ENCODE results near the gene SFI1.
"Not testable (repeated sequence)": the region's sequence is repeated elsewhere in the genome, so short reads cannot be mapped to it uniquely, and the experiment has no call there.

Gene SFI1

GRCh38 chr22:31492151-31492550 lies 4.2 kb upstream of the SFI1 start:
- H3K27me3 ChIP-seq (ENCODE audit: control insufficient read depth, insufficient read depth, low read length): no peaks in the 10 kb centered on the region
- no CpG with 5 or more reads among the region's 3 CpGs for WGBS (ENCODE audit: insufficient coverage, insufficient read length)
- no peak for DNase-seq (ENCODE audit: low read depth, low spot score)
- no peaks in the 10 kb centered on the region; the same call in 1 of the 2 replicates for H3K36me3 ChIP-seq (ENCODE audit: control insufficient read depth, insufficient read depth, low read length)
- H3K4me1 ChIP-seq (ENCODE audit: control insufficient read depth, insufficient read depth, low read length): no peaks in the 10 kb centered on the region
- H3K27ac ChIP-seq (ENCODE audit: low read length): no peak overlapping the region
- no peak overlapping the region for H3K4me3 ChIP-seq (ENCODE audit: low read length)
- H3K9me3 ChIP-seq (ENCODE audit: control insufficient read depth, insufficient read depth, low read length): no peaks in the 10 kb centered on the region

GRCh38 chr22:31493355-31493754 lies 3.0 kb upstream of the SFI1 start:
- H3K4me3 ChIP-seq (ENCODE audit: low read length); H3K9me3 ChIP-seq (ENCODE audit: control insufficient read depth, insufficient read depth, low read length); DNase-seq (ENCODE audit: low read depth, low spot score); H3K27me3 ChIP-seq (ENCODE audit: control insufficient read depth, insufficient read depth, low read length); H3K4me1 ChIP-seq (ENCODE audit: control insufficient read depth, insufficient read depth, low read length); H3K36me3 ChIP-seq (ENCODE audit: control insufficient read depth, insufficient read depth, low read length); H3K27ac ChIP-seq (ENCODE audit: low read length): not testable (repeated sequence)
- no CpG with 5 or more reads among the region's 5 CpGs for WGBS (ENCODE audit: insufficient coverage, insufficient read length)

GRCh38 chr22:31495343-31495742 lies 993 bp upstream of the SFI1 start:
- Histone ChIP-seq H3K4me1 (ENCODE audit: control insufficient read depth, insufficient read depth, low read length) (no peaks in the 10 kb centered on the region), H3K27ac (ENCODE audit: low read length) (no peak overlapping the region), H3K27me3 (ENCODE audit: control insufficient read depth, insufficient read depth, low read length) (no peaks in the 10 kb centered on the region), H3K36me3 (ENCODE audit: control insufficient read depth, insufficient read depth, low read length) (no peaks in the 10 kb centered on the region), H3K4me3 (ENCODE audit: low read length) (no peak overlapping the region), H3K9me3 (ENCODE audit: control insufficient read depth, insufficient read depth, low read length) (no peaks in the 10 kb centered on the region)
- WGBS (ENCODE audit: insufficient coverage, insufficient read length): no CpG with 5 or more reads among the region's 15 CpGs
- no peak for DNase-seq (ENCODE audit: low read depth, low spot score)

GRCh38 chr22:31496735-31497146 lies 405 bp downstream of the SFI1 start:
- Histone ChIP-seq H3K36me3 (ENCODE audit: control insufficient read depth, insufficient read depth, low read length) (no peaks in the 10 kb centered on the region), H3K27ac (ENCODE audit: low read length) (no peak overlapping the region)
- WGBS (ENCODE audit: insufficient coverage, insufficient read length): no CpG with 5 or more reads among the region's 30 CpGs

GRCh38 chr22:31497148-31497938 lies 1.0 kb downstream of the SFI1 start:
- H3K4me3 ChIP-seq (ENCODE audit: low read length): peak overlapping the region; percentile 53; the same call in 1 of the 2 replicates

More at GRCh38 chr22:31496735-31497146, 405 bp downstream of the SFI1 start:
- DNase-seq (ENCODE audit: low read depth, low spot score): no peak
- Histone ChIP-seq H3K4me3 (ENCODE audit: low read length) (peak overlapping the region; percentile 53), H3K9me3 (ENCODE audit: control insufficient read depth, insufficient read depth, low read length) (no peaks in the 10 kb centered on the region), H3K27me3 (ENCODE audit: control insufficient read depth, insufficient read depth, low read length) (no peaks in the 10 kb centered on the region), H3K4me1 (ENCODE audit: control insufficient read depth, insufficient read depth, low read length) (no peaks in the 10 kb centered on the region)

GRCh38 chr22:31501738-31502137 lies 5.4 kb downstream of the SFI1 start:
- no peak for DNase-seq (ENCODE audit: low read depth, low spot score)
- Histone ChIP-seq H3K4me3 (ENCODE audit: low read length) (no peak overlapping the region), H3K27me3 (ENCODE audit: control insufficient read depth, insufficient read depth, low read length) (no peaks in the 10 kb centered on the region), H3K36me3 (ENCODE audit: control insufficient read depth, insufficient read depth, low read length) (no peaks in the 10 kb centered on the region), H3K9me3 (ENCODE audit: control insufficient read depth, insufficient read depth, low read length) (no peaks in the 10 kb centered on the region), H3K27ac (ENCODE audit: low read length) (no peak overlapping the region), H3K4me1 (ENCODE audit: control insufficient read depth, insufficient read depth, low read length) (no peaks in the 10 kb centered on the region)
- WGBS (ENCODE audit: insufficient coverage, insufficient read length): no CpG with 5 or more reads among the region's 2 CpGs

More at GRCh38 chr22:31497148-31497938, 1.0 kb downstream of the SFI1 start:
- no CpG with 5 or more reads among the region's 10 CpGs for WGBS (ENCODE audit: insufficient coverage, insufficient read length)
- Histone ChIP-seq H3K9me3 (ENCODE audit: control insufficient read depth, insufficient read depth, low read length) (no peaks in the 10 kb centered on the region), H3K27me3 (ENCODE audit: control insufficient read depth, insufficient read depth, low read length) (no peaks in the 10 kb centered on the region), H3K27ac (ENCODE audit: low read length) (no peak overlapping the region), H3K4me1 (ENCODE audit: control insufficient read depth, insufficient read depth, low read length) (no peaks in the 10 kb centered on the region), H3K36me3 (ENCODE audit: control insufficient read depth, insufficient read depth, low read length) (no peaks in the 10 kb centered on the region)
- DNase-seq (ENCODE audit: low read depth, low spot score): no peak

- H3K36me3 ChIP-seq (ENCODE audit: control insufficient read depth, insufficient read depth, low read length): no peaks in the 10 kb centered on the region
These were observed 7.1 kb downstream of the SFI1 start for GRCh38 chr22:31503211-31503964.

GRCh38 chr22:31504282-31504681 lies 7.9 kb downstream of the SFI1 start:
- Histone ChIP-seq H3K27me3 (ENCODE audit: control insufficient read depth, insufficient read depth, low read length) (no peaks in the 10 kb centered on the region), H3K9me3 (ENCODE audit: control insufficient read depth, insufficient read depth, low read length) (no peaks in the 10 kb centered on the region), H3K36me3 (ENCODE audit: control insufficient read depth, insufficient read depth, low read length) (no peaks in the 10 kb centered on the region), H3K4me3 (ENCODE audit: low read length) (no peak overlapping the region), H3K4me1 (ENCODE audit: control insufficient read depth, insufficient read depth, low read length) (no peaks in the 10 kb centered on the region), H3K27ac (ENCODE audit: low read length) (no peak overlapping the region)
- WGBS (ENCODE audit: insufficient coverage, insufficient read length): no CpG with 5 or more reads among the region's 4 CpGs
- no peak for DNase-seq (ENCODE audit: low read depth, low spot score)

More at GRCh38 chr22:31503211-31503964, 7.1 kb downstream of the SFI1 start:
- Histone ChIP-seq H3K27me3 (ENCODE audit: control insufficient read depth, insufficient read depth, low read length) (no peaks in the 10 kb centered on the region), H3K4me3 (ENCODE audit: low read length) (no peak overlapping the region), H3K4me1 (ENCODE audit: control insufficient read depth, insufficient read depth, low read length) (no peaks in the 10 kb centered on the region), H3K27ac (ENCODE audit: low read length) (no peak overlapping the region), H3K9me3 (ENCODE audit: control insufficient read depth, insufficient read depth, low read length) (no peaks in the 10 kb centered on the region)
- no peak for DNase-seq (ENCODE audit: low read depth, low spot score)
- WGBS (ENCODE audit: insufficient coverage, insufficient read length): no CpG with 5 or more reads among the region's 14 CpGs

- H3K27me3 ChIP-seq (ENCODE audit: control insufficient read depth, insufficient read depth, low read length); DNase-seq (ENCODE audit: low read depth, low spot score); H3K27ac ChIP-seq (ENCODE audit: low read length); H3K36me3 ChIP-seq (ENCODE audit: control insufficient read depth, insufficient read depth, low read length); H3K4me1 ChIP-seq (ENCODE audit: control insufficient read depth, insufficient read depth, low read length); H3K4me3 ChIP-seq (ENCODE audit: low read length); H3K9me3 ChIP-seq (ENCODE audit: control insufficient read depth, insufficient read depth, low read length): not testable (repeated sequence)
These were observed 11.2 kb downstream of the SFI1 start for GRCh38 chr22:31507517-31507916.

GRCh38 chr22:31508536-31508935 lies 12.2 kb downstream of the SFI1 start:
- Histone ChIP-seq H3K36me3 (ENCODE audit: control insufficient read depth, insufficient read depth, low read length) (no peaks in the 10 kb centered on the region), H3K27me3 (ENCODE audit: control insufficient read depth, insufficient read depth, low read length) (no peaks in the 10 kb centered on the region), H3K9me3 (ENCODE audit: control insufficient read depth, insufficient read depth, low read length) (no peaks in the 10 kb centered on the region), H3K27ac (ENCODE audit: low read length) (no peak overlapping the region), H3K4me3 (ENCODE audit: low read length) (no peak overlapping the region), H3K4me1 (ENCODE audit: control insufficient read depth, insufficient read depth, low read length) (no peaks in the 10 kb centered on the region)
- no peak for DNase-seq (ENCODE audit: low read depth, low spot score)
- WGBS (ENCODE audit: insufficient coverage, insufficient read length): no CpG with 5 or more reads among the region's 4 CpGs

Data from iPS DF 6.9 (cell line).